Right lobe of liver (tissue), 4 donors: ENCODE measurements around the gene IFIT3.

ENCODE experiments used
- CTCF ChIP-seq, 4 donors: fragments of 200-600 bp in 3 of 4; fragments of 450-650 bp in 1 of 4; IDR thresholded peaks; one replicate each; pipeline versions ENCODE4 v1.5.1 to v1.8.0; 2016 to 2022; ENCODE audit warnings: antibody characterized with exemption in 4 of 4, mild to moderate bottlenecking in 2 of 4
- POLR2A ChIP-seq: fragments of 450-650 bp; IDR thresholded peaks from one replicate; pipeline ENCODE4 v1.6.1; 2017; ENCODE audit warnings: antibody characterized with exemption, mild to moderate bottlenecking
- donor health status: DM: no; HTN: no; CAD: no.
- donor health status: DM: no; HTN: no; CAD: no.
- donor health status: DM: no; HTN: yes; CAD: no.

DNA sequence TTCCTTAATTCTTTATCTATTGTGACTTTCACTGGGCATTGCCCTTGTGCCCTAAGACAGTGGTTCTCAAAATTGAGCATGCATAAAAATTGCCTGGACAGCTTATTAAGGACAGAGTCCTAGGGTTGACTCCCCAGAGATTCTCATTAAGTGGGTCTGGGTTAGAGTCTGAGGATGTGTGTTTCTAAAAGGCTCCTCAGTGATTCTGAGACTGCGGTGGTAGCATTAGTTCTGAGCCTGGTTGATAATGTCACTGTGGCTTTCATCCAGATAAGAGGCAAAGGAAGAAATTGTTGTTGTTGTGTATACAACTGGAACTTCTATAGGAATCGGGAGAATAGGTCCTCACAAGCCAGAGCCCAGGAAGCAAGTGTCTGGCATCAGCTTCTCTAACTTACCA, 24.6 kb upstream of the IFIT3 start:
- TF ChIP-seq CTCF (IDR thresholded peaks at IDR 0.05) (no peak), POLR2A (no peak)
